HepG2 (cell line): ENCODE measurements around the gene MAP3K2.

Experiments
- CTCF ChIP-seq: sonication (generic); formaldehyde crosslinking; IDR thresholded peaks from 2 replicates; pipeline ENCODE4 v1.5.0; 2020; ENCODE audit warnings: mild to moderate bottlenecking, missing genetic modification reagents, moderate library complexity
- EP300 ChIP-seq, 3 experiments: sonication (generic) in 1 of 3; formaldehyde crosslinking in 1 of 3; IDR thresholded peaks; 2 replicates each; pipeline versions ENCODE4 v1.5.1 to v1.6.1; 2011 to 2020; ENCODE audit warnings: low read depth in 2 of 3, low read length in 2 of 3, borderline replicate concordance in 1 of 3, improper control_type of control experiment in 1 of 3, mild to moderate bottlenecking in 1 of 3, missing genetic modification reagents in 1 of 3, moderate library complexity in 1 of 3
- RFXANK ChIP-seq: IDR thresholded peaks from 2 replicates; pipeline ENCODE4 v1.6.1; 2016
- SP4 ChIP-seq: sonication (generic); formaldehyde crosslinking; IDR thresholded peaks from 2 replicates; pipeline ENCODE4 v1.8.1; 2023; ENCODE audit warnings: mild to moderate bottlenecking, missing genetic modification reagents
- TAF15 ChIP-seq: fragments of 200-400 bp; formaldehyde crosslinking; IDR thresholded peaks from one replicate; pipeline ENCODE4 v1.6.1; 2018; ENCODE audit warnings: mild to moderate bottlenecking, low read depth, low read length; ENCODE audit not compliant: poor library complexity, severe bottlenecking

- TF ChIP-seq RFXANK (CRISPR knock-in tag) (no peak), EP300 (IDR thresholded peaks at IDR 0.05; ENCODE audit: low read depth in 2 of 2, low read length in 2 of 2) (no peak), EP300 (CRISPR knock-in tag; IDR thresholded peaks at IDR 0.05; ENCODE audit: borderline replicate concordance) (no peak), CTCF (CRISPR knock-in tag) (no peak), SP4 (CRISPR knock-in tag) (no peak), TAF15 (no peak)
These were observed 6.0 kb downstream of the MAP3K2 start for GRCh38 chr2:127381762-127382161.
